HG02623 (cell line): ENCODE measurements around the gene NSMF.
"Not testable (repeated sequence)": the region's sequence is repeated elsewhere in the genome, so short reads cannot be mapped to it uniquely, and the experiment has no call there.

Source experiments
- ATAC-seq: cut with Tn5 transposase; IDR thresholded peaks from one replicate; pipeline ENCODE4 v1.9.1; 2021; ENCODE audit warnings: moderate library complexity; ENCODE audit not compliant: unreplicated experiment

The NSMF gene

DNA sequence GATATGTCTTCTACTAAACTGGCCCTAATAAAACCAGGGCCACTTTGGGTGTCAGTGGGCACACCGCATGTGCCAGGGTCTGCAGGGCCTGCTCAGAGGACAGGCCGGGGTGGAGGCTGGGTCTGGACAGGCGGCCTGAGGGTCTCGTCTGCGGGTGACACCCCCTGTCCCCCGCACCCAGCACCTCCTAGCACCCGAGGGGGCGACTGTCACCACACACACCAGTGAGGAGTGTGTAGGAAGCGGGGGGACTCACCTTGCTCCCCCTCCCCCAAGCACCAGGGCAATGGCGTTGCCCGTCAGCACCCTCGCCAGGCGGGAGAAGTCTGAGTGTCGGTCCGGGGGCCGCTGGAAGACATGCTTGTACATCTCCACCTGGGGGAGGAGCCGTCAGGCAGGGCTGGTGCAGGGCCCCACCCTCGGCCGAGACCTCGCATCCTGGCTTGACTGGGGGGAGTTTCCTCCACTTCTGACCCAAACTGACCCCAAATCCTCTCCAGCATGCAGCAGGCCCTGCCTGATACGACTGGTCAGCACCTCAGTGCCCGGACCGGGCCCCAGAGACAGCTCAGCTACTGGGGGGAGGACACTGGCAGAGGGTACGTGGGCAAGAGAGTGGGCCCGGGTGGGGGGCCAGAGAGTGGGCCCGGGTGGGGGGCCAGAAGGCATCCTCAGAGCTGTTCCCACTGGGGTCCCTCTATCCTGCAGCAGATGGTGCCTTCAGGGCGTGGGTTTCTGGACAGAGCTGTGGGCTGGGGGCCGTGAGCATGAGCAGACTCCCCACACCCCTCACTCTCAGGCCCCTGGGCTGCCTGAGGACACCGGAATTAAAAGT lies 18.9 kb upstream of the NSMF start:
- ATAC-seq, result no peak

DNA sequence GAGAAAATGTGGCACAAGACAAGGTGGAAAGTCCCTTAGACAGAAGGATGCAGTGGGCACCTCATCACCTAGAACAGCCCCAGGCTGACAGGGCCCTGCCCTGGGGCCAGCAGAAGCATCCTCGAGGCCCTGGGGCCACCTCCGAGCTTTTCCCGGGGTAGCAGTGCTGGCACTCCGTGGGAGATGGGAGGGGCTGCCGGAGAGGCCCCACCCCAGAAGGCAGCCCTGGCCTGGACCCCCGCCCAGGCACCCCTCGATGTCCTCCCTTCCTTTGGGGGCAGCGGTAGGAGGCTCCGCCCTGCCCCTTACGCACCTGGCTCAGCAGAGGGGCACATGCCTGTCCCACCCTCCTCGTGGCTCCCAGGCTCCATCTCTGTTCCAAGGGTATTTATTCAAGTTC lies 17.7 kb upstream of the NSMF start:
- no peak for ATAC-seq

DNA sequence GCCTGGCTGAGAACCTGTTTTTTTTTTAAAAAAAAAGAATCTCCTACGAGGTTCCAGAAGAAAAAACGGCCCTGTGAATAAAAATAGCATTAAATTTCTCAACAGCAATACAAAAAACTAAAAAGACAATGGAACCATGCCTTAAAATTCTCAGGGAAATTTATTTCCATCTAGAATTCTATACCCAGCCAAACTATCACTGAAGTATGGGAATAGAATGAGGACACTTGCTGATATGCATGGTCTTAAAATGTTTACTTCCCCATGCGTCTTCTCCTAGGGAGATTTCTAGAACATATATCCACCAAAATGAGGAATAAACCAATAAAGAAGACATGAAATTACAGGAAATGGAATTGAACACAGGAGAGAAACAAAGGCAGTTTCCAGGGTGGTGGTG lies 16.5 kb upstream of the NSMF start:
- ATAC-seq, result no peak

GRCh38 chr9:137474271-137474670 lies 15.1 kb upstream of the NSMF start:
- ATAC-seq, result no peak

- no peak for ATAC-seq
Measured at GRCh38 chr9:137470785-137471184, 11.7 kb upstream of the NSMF start.

DNA sequence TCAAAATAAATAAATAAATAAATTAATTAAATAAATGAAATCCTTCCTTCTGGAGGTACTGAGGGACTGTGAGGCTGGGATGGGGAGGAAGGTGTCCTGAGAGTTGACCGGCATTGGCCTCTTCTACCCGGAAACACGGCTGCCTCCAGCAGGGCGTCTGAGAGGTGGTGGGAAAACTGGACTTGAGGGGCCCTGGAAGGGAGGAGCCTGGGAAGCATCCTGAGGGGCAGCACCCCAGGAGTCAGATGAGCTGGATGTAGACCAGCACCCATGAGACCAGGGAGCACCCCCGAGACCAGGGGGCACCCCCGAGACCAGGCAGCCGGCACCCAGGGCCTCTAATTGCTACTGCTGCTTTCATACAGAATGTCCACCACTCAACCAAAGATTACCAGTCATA lies 8.8 kb upstream of the NSMF start:
- no peak for ATAC-seq

DNA sequence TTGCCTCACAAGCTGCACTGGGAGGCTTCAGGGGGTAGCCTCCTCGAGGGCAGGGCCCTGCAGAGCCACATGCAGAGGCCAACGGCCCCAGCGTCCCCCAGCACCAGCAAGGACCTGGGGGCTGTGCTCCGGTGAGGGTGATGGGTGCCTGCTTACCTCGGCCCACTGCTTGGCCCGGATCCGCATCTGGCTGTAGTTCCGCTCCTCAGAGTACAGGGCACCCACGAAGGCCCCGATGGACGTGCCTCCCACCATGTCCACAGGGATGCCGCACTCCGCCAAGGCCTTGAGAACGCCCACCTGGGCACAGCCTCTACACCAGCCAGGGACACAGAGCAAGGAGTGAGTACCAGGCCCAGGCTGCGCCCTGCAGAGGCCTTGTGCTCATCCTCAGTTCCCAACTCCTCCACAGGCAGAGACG lies 8.0 kb upstream of the NSMF start:
- ATAC-seq, result no peak

GRCh38 chr9:137466389-137467085 lies 7.4 kb upstream of the NSMF start:
- not testable (repeated sequence) for ATAC-seq

DNA sequence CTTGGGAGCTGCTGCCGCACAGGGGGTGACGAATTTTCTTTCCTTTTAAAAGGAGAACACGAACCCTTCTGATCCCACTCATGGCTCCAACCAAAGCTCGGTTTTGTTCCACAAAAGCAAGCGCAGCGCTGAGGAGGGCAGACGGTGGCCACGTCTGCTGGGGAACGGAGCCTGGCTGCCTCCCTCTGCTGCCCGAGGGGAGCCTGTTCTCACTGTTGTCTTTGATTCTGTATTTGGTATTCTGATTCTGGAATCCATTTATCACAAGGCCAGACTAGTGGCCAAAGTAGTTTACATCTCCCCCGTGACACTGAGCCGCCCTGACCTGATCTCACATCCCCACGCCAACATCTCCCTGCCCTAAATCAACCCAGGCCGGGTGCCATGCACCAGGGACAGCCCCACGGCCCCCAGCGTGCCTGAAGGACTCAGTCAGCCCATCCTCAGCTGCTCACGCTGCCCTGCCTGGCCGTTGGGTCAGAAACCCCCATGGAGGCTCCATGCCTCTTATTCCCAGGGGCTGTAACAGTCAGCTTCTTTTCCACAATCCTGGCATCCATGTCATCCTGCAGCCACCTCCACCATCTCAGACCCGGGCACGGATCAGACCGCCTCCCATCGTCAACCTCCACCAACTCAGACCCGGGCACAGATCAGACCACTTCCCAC lies 6.7 kb upstream of the NSMF start:
- ATAC-seq, result no peak

GRCh38 chr9:137465000-137465719 lies 6.0 kb upstream of the NSMF start:
- no peak for ATAC-seq

- ATAC-seq, result no peak
Measured at GRCh38 chr9:137464291-137464999, 5.3 kb upstream of the NSMF start.

DNA sequence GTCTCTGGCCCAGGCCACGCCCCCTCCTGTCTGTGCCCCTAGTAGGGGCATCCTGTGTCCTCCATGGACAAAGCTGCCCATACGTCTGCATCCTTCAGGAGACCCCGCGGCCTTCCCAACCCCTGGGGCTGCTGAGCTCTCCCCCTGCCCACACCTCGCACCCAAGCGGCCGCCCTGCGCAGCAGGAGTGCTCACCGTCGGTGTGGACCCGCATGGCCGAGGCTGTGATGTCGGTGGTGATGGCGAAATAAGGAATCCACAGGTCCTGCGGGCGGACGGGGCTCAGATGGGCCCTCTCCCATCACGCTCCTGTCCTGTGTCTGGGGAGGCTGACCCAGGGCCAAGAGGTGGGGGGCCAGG lies 4.8 kb upstream of the NSMF start:
- no peak for ATAC-seq

DNA sequence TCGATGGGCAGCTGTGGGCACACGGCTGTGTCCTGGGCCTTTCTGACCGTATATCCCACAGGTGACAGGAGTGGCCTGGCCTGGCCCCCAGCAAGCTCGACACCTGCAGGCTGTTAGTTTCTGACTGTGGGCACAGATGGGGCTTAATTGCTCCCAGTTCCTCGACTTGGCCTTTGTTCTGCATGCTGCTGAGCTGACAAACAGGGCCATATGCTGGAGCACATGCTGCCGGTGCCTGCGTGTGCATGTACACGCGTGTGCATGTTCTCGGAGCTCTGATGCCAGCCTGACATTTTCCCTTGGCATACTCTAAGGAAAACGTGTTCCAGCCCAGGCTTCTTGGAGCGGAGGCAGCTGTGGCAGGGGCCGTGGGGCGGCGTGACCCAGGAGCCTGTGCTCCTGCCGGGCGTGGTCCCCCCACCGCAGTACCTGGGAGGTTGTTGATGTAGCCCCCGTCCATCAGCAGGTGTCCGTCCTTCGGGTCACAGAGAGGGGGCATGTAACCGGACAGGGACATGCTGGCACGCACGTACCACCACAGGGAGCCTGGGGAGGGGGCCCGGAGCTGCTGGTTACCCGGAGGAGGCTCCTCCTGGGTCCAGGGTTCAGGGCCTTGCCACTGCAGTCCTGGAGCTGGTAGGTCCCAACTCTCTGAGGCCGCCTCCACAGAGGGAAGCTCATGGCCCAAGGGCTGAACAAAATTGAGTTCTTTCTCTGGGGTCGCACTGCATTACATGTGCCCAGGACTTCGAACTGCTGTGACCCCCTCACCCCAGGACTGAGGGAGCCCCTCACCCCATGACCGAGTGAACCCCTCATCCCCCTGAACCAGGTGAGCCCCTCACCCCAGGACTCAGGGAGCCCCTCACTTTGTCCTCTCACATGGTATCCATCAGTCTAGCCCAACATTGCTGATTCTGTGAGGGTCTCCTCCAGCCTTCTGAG lies 4.1 kb upstream of the NSMF start:
- ATAC-seq, result no peak

- ATAC-seq, result no peak
Measured at GRCh38 chr9:137462396-137462985, 3.4 kb upstream of the NSMF start.

- ATAC-seq, result no peak
Measured at GRCh38 chr9:137461663-137462395, 2.7 kb upstream of the NSMF start.

- no peak for ATAC-seq
Measured at GRCh38 chr9:137461316-137461662, 2.2 kb upstream of the NSMF start.

GRCh38 chr9:137460363-137461315 lies 1.5 kb upstream of the NSMF start:
- ATAC-seq, result no peak
